Fibroblast of lung (primary cell): ENCODE results near the gene ICA1L. TPM values are rescaled to one million over a fixed set of nuclear protein-coding genes. Genes with fewer than 3 reads are reported as not detected.

Experiments
- DNase-seq, 2 donors: peaks; one replicate each; pipeline versions ENCODE4 v3.0.0 to v3.0.0-alpha.2; 2010; ENCODE audit warnings: low read depth in 2 of 2
- H2AFZ ChIP-seq: 2 replicates; pipeline ENCODE4 v1.5.1; 2012; ENCODE audit warnings: low read length, control low read depth, inconsistent platforms
- H3K27ac ChIP-seq: 2 replicates; pipeline ENCODE4 v1.5.1; 2011; ENCODE audit warnings: low read length, control low read depth; ENCODE audit not compliant: insufficient read depth
- H3K27me3 ChIP-seq: 2 replicates; pipeline ENCODE4 v1.5.1; 2011; ENCODE audit warnings: mild to moderate bottlenecking, low read length; ENCODE audit not compliant: control insufficient read depth, insufficient read depth
- H3K36me3 ChIP-seq: 2 replicates; pipeline ENCODE4 v1.5.1; 2011; ENCODE audit warnings: low read length; ENCODE audit not compliant: control insufficient read depth, insufficient read depth
- H3K4me1 ChIP-seq: 2 replicates; pipeline ENCODE4 v1.5.1; 2011; ENCODE audit warnings: low read length; ENCODE audit not compliant: control insufficient read depth, insufficient read depth; ENCODE audit errors: extremely low read depth
- H3K4me2 ChIP-seq: 2 replicates; pipeline ENCODE4 v1.5.1; 2011; ENCODE audit warnings: low read length, control low read depth; ENCODE audit not compliant: insufficient read depth; ENCODE audit errors: extremely low read depth
- H3K4me3 ChIP-seq, 4 experiments: fragments of 200-600 bp in 1 of 4; sonication (generic) in 1 of 4; replicated peaks in 1 of 4; 2 replicates each; pipeline ENCODE4 v1.5.1; 2011 to 2016; ENCODE audit warnings: low read length in 4 of 4, low read depth in 3 of 4, mild to moderate bottlenecking in 3 of 4, control low read depth in 2 of 4, inconsistent platforms in 1 of 4, mixed read lengths in 1 of 4; ENCODE audit not compliant: insufficient read depth in 1 of 4; ENCODE audit errors: control extremely low read depth in 1 of 4
- H3K79me2 ChIP-seq: 2 replicates; pipeline ENCODE4 v1.5.1; 2012; ENCODE audit warnings: mild to moderate bottlenecking, low read length, inconsistent platforms; ENCODE audit not compliant: control insufficient read depth, insufficient read depth
- H3K9ac ChIP-seq: 2 replicates; pipeline ENCODE4 v1.5.1; 2011; ENCODE audit warnings: mild to moderate bottlenecking, low read length, control low read depth; ENCODE audit not compliant: insufficient read depth
- H3K9me3 ChIP-seq: 2 replicates; pipeline ENCODE4 v1.5.1; 2012; ENCODE audit warnings: low read depth, low read length; ENCODE audit not compliant: control insufficient read depth, insufficient read depth
- H4K20me1 ChIP-seq: 2 replicates; pipeline ENCODE4 v1.5.1; 2011; ENCODE audit warnings: low read length; ENCODE audit not compliant: control insufficient read depth, insufficient read depth; ENCODE audit errors: extremely low read depth
- CTCF ChIP-seq, 2 donors: IDR thresholded peaks in 1 of 2; conservative IDR thresholded peaks in 1 of 2; 1 replicate in 1 of 2; 2 replicates in 1 of 2; pipeline ENCODE4 v1.5.1; 2011 to 2012; ENCODE audit warnings: low read length in 2 of 2, control low read depth in 1 of 2, inconsistent platforms in 1 of 2, low read depth in 1 of 2, mild to moderate bottlenecking in 1 of 2
- EZH2 ChIP-seq: IDR thresholded peaks from 2 replicates; pipeline ENCODE4 v1.5.1; 2012; ENCODE audit warnings: low read length, control low read depth, mild to moderate bottlenecking; ENCODE audit errors: missing control alignments
- polyA plus RNA-seq, 2 donors: library from polyadenylated mRNA; depleted of rRNA in 1 of 2; stranded (reverse) in 1 of 2; unstranded in 1 of 2; fragments of >200 nt; gene quantifications; 2 replicates each; pipeline ENCODE4 v1.2.1, GENCODE V29; 2011 to 2012; ENCODE audit warnings: missing spikeins in 1 of 2
- total RNA-seq: library from RNA; depleted of rRNA; stranded (reverse); fragments of >200 nt; gene quantifications from 2 replicates; pipeline ENCODE4 v1.2.1, GENCODE V29; 2014

Gene ICA1L
- total and polyA plus RNA-seq, 2 donors (not counting 1 experiment from before 2014, with no cell fraction given) = 3.1 to 4.6 TPM

GRCh38 chr2:202885190-202885589 is 13.6 kb upstream of the ICA1L start:
- H4K20me1 ChIP-seq = no peaks in the 10 kb centered on the region
- peaks cover 2% of the 10 kb centered on the region for H3K36me3 ChIP-seq
- no peaks in the 10 kb centered on the region for H3K4me1 ChIP-seq
- TF ChIP-seq EZH2 (no peak), CTCF (conservative IDR thresholded peaks at IDR 0.05 in 1 of 2, IDR thresholded peaks at IDR 0.05 in 1 of 2; ENCODE audit: low read depth in 1 of 2, low read length in 2 of 2) (no peak)
- H3K4me2 ChIP-seq = no peak overlapping the region
- no peak for DNase-seq
- no peaks in the 10 kb centered on the region for H3K79me2 ChIP-seq
- no peak overlapping the region for H3K9ac ChIP-seq
- H2AFZ ChIP-seq = no peak overlapping the region
- H3K9me3 ChIP-seq = no peaks in the 10 kb centered on the region
- no peak overlapping the region for H3K4me3 ChIP-seq
- no peak overlapping the region for H3K27ac ChIP-seq
- H3K27me3 ChIP-seq = no peaks in the 10 kb centered on the region

DNA sequence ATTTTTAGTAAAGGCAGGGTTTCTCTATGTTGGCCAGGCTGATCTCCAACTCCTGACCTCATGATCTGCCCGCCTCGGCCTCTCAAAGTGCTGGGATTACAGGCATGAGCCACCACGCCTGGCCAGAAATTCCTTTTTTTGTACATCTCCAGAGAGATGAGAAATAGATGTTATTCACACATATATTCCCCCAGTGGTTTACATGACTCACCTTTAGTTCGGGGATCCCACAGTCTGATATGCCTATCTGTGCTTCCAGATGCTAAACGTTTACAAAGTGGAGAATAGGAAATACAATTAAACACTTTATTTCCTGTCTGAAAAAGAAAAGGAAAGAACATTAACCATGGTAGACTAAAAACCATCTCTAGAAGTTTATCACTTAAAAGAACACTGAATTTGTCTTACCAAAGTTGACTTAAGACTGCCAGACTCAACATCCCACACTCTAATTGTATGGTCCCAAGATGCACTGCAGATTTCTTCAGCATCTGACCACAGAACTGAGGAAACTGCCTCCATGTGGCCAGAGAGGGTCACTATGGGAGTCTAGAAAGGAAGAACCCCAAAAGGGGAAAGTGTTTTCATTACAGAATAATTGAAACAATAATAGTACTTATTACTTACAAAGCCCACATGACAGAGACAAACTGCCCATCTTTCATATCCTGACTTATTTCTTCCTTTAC is 12.6 kb upstream of the ICA1L start:
- TF ChIP-seq EZH2 (no peak), CTCF (conservative IDR thresholded peaks at IDR 0.05 in 1 of 2, IDR thresholded peaks at IDR 0.05 in 1 of 2; ENCODE audit: low read depth in 1 of 2, low read length in 2 of 2) (no peak)
- DNase-seq = peak in 1 of 2 donors; percentile 60
- Histone ChIP-seq H2AFZ (no peak overlapping the region), H3K4me3 (no peak overlapping the region), H3K36me3 (peaks cover 2% of the 10 kb centered on the region), H3K4me1 (no peaks in the 10 kb centered on the region), H3K9me3 (no peaks in the 10 kb centered on the region), H3K79me2 (no peaks in the 10 kb centered on the region), H3K27me3 (no peaks in the 10 kb centered on the region), H3K27ac (no peak overlapping the region), H3K4me2 (no peak overlapping the region), H3K9ac (no peak overlapping the region), H4K20me1 (no peaks in the 10 kb centered on the region)

DNA sequence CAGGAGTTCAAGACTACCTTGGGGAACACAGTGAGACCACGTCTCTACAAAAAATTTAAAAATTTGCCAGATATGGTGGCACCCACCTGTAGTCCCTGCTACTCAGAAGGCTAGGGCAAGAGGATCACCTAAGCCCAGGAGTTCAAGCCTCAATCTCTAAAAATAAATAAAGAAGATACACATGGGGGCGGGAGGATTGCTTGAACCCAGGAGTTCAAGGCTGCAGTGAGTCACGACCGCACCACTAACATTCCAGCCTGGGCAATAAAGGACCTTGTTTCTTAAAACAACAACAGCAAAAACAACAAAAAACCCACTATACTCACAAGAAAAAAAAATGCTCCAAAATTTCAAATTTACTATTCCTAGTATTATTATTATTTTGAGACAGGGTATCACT is 10.0 kb upstream of the ICA1L start:
- Histone ChIP-seq H3K27me3 (no peaks in the 10 kb centered on the region), H2AFZ (no peak overlapping the region), H3K9me3 (no peaks in the 10 kb centered on the region), H4K20me1 (no peaks in the 10 kb centered on the region), H3K79me2 (no peaks in the 10 kb centered on the region), H3K4me3 (no peak overlapping the region), H3K36me3 (peaks cover 2% of the 10 kb centered on the region), H3K27ac (no peak overlapping the region), H3K9ac (no peak overlapping the region), H3K4me2 (no peak overlapping the region), H3K4me1 (no peaks in the 10 kb centered on the region)
- TF ChIP-seq CTCF (conservative IDR thresholded peaks at IDR 0.05 in 1 of 2, IDR thresholded peaks at IDR 0.05 in 1 of 2; ENCODE audit: low read depth in 1 of 2, low read length in 2 of 2) = no peak
- TF ChIP-seq EZH2 = no peak
- DNase-seq = no peak
